DOHH2 (cell line): ENCODE results near the gene RAB3B.

ENCODE experiments used
- H3F3A ChIP-seq: fragments of 200-600 bp; sonication (generic), shearing (Covaris generic); 2 replicates; pipeline ENCODE4 v1.6.0; 2016; ENCODE audit warnings: antibody characterized with exemption, mild to moderate bottlenecking; ENCODE audit not compliant: control insufficient read depth, insufficient read depth
- H3K27ac ChIP-seq: fragments of 200-600 bp; sonication (generic); 2 replicates; pipeline ENCODE4 v1.5.1; 2014; ENCODE audit warnings: low read depth, mild to moderate bottlenecking, low read length, moderate library complexity
- H3K27me3 ChIP-seq: fragments of 200-600 bp; sonication (generic); 2 replicates; pipeline ENCODE4 v1.6.1; 2014; ENCODE audit warnings: mild to moderate bottlenecking, low read length, mixed read lengths; ENCODE audit not compliant: control insufficient read depth
- H3K36me3 ChIP-seq: fragments of 200-600 bp; sonication (generic); 2 replicates; pipeline ENCODE4 v1.6.1; 2014; ENCODE audit warnings: mild to moderate bottlenecking, low read length, moderate library complexity, mixed read lengths; ENCODE audit not compliant: control insufficient read depth
- H3K4me1 ChIP-seq: fragments of 200-600 bp; sonication (generic); 2 replicates; pipeline ENCODE4 v1.6.1; 2014; ENCODE audit warnings: mild to moderate bottlenecking, low read length, mixed read lengths; ENCODE audit not compliant: control insufficient read depth
- H3K4me2 ChIP-seq: fragments of 200-600 bp; sonication (generic); 2 replicates; pipeline ENCODE4 v1.6.0; 2014; ENCODE audit warnings: mild to moderate bottlenecking, low read length, moderate library complexity
- H3K4me3 ChIP-seq: fragments of 200-600 bp; sonication (generic); 2 replicates; pipeline ENCODE4 v1.5.1; 2014; ENCODE audit warnings: mild to moderate bottlenecking, low read length, mixed read lengths
- H3K79me2 ChIP-seq: fragments of 200-600 bp; sonication (generic); 2 replicates; pipeline ENCODE4 v1.6.1; 2014; ENCODE audit warnings: mild to moderate bottlenecking, low read length, mixed read lengths; ENCODE audit not compliant: control insufficient read depth
- H3K9me2 ChIP-seq: fragments of 200-600 bp; sonication (generic); replicated peaks from 2 replicates; pipeline ENCODE4 v1.6.1; 2014; ENCODE audit warnings: mild to moderate bottlenecking, low read length, mixed read lengths; ENCODE audit not compliant: control insufficient read depth
- H3K9me3 ChIP-seq: fragments of 200-600 bp; sonication (generic); 2 replicates; pipeline ENCODE4 v1.6.1; 2014; ENCODE audit warnings: antibody characterized with exemption, low read length, mixed read lengths; ENCODE audit not compliant: control insufficient read depth, insufficient read depth
- H4K20me1 ChIP-seq: fragments of 200-600 bp; sonication (generic); 2 replicates; pipeline ENCODE4 v1.6.0; 2014; ENCODE audit warnings: low read depth, mild to moderate bottlenecking, antibody characterized with exemption, low read length, moderate library complexity; ENCODE audit not compliant: control insufficient read depth, insufficient read depth
- EZH2phosphoT487 ChIP-seq: fragments of 200-600 bp; sonication (generic); IDR thresholded peaks from 2 replicates; pipeline ENCODE4 v1.6.1; 2017; ENCODE audit warnings: borderline replicate concordance, mild to moderate bottlenecking, antibody characterized with exemption, low read length, moderate library complexity, mixed read lengths
- TF ChIP-seq, protein P1 (sequence below): fragments of 200-600 bp; sonication (generic); IDR thresholded peaks from one replicate; pipeline ENCODE4 v1.5.1; 2014; ENCODE audit warnings: antibody characterized with exemption, mild to moderate bottlenecking, low read depth, low read length; ENCODE audit not compliant: poor library complexity, severe bottlenecking

RAB3B gene

DNA sequence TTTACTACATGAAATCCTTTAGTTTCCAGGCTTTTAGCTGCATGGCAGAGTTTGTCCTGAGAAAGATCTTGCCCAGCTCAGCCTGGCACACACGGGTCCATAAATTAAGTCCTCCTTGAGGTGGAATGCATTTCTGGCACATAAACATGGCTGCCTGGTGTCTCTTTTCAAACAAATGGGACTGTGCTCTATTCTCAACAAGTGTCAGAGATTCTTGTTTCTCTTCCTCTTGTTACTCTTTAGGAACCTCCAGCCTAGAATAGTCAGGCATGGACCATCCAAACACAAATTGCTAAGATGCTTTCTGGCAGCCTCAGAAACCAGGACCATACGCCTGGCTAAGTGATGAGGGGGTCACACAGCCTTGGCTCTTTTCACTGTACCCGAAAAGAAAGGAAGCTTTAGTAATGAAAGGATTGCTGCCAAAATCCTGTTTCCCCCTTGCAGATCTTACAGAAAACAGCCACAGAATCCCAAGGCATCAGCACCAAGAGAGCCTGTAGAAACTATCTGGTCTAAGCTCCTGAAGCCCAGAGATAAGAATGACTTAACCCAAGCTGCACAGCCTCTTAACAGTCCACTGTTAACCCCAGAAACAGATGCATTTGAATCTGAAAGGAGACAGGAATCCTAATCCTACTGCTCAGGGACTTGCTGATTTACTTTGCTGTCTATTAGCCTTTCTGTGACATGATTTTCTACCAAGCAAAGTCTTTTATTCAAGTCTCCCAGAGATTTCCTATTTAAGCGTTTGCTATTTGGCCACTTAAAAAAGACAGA, 80.1 kb downstream of the RAB3B start:
- H3K9me3 ChIP-seq = peaks cover 4% of the 10 kb centered on the region; the same call in 1 of the 2 replicates
- H3K4me1 ChIP-seq = peaks cover 5% of the 10 kb centered on the region; the same call in 1 of the 2 replicates
- no peak overlapping the region for H3K27ac ChIP-seq
- H3K27me3 ChIP-seq = peaks cover 17% of the 10 kb centered on the region
- H3K79me2 ChIP-seq = no peaks in the 10 kb centered on the region
- TF ChIP-seq, protein P1, sequence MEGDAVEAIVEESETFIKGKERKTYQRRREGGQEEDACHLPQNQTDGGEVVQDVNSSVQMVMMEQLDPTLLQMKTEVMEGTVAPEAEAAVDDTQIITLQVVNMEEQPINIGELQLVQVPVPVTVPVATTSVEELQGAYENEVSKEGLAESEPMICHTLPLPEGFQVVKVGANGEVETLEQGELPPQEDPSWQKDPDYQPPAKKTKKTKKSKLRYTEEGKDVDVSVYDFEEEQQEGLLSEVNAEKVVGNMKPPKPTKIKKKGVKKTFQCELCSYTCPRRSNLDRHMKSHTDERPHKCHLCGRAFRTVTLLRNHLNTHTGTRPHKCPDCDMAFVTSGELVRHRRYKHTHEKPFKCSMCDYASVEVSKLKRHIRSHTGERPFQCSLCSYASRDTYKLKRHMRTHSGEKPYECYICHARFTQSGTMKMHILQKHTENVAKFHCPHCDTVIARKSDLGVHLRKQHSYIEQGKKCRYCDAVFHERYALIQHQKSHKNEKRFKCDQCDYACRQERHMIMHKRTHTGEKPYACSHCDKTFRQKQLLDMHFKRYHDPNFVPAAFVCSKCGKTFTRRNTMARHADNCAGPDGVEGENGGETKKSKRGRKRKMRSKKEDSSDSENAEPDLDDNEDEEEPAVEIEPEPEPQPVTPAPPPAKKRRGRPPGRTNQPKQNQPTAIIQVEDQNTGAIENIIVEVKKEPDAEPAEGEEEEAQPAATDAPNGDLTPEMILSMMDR = no peak
- TF ChIP-seq EZH2phosphoT487 = no peak
- H3K4me2 ChIP-seq = no peak overlapping the region
- no peak overlapping the region for H3K4me3 ChIP-seq
- H3K36me3 ChIP-seq = no peaks in the 10 kb centered on the region
- H3F3A ChIP-seq = peaks cover 2% of the 10 kb centered on the region; the same call in 1 of the 2 replicates
- no peaks in the 10 kb centered on the region for H4K20me1 ChIP-seq
- no peaks in the 10 kb centered on the region for H3K9me2 ChIP-seq

DNA sequence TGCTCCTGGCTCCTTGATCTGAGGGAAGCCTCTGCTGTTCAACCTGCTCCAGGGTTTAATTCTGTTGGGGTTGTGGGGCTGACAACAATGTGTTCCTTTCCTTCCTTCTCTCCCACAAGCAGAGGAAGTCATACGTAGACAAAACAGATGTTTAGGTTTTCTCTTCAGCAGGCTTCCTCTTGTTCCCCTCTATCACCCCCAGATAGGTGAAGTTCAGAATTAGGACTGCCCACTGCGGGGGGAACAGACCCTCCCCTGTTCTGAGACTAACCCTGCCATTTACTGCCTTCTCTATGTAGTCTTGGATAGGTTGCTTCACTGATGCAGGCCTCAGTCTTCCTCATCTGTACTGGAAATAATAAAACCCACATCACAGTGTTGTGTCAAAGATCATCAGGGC, 82.0 kb downstream of the RAB3B start:
- Histone ChIP-seq H3K4me2 (no peak overlapping the region), H3K36me3 (no peaks in the 10 kb centered on the region), H3K9me2 (no peaks in the 10 kb centered on the region), H3K4me1 (peaks cover 5% of the 10 kb centered on the region; the same call in 1 of the 2 replicates), H4K20me1 (no peaks in the 10 kb centered on the region), H3F3A (peaks cover 2% of the 10 kb centered on the region; the same call in 1 of the 2 replicates), H3K27ac (no peak overlapping the region), H3K9me3 (peaks cover 4% of the 10 kb centered on the region; the same call in 1 of the 2 replicates), H3K4me3 (no peak overlapping the region), H3K79me2 (no peaks in the 10 kb centered on the region), H3K27me3 (peaks cover 10% of the 10 kb centered on the region; the same call in 1 of the 2 replicates)
- TF ChIP-seq, protein P1 = no peak
- TF ChIP-seq EZH2phosphoT487 = no peak

DNA sequence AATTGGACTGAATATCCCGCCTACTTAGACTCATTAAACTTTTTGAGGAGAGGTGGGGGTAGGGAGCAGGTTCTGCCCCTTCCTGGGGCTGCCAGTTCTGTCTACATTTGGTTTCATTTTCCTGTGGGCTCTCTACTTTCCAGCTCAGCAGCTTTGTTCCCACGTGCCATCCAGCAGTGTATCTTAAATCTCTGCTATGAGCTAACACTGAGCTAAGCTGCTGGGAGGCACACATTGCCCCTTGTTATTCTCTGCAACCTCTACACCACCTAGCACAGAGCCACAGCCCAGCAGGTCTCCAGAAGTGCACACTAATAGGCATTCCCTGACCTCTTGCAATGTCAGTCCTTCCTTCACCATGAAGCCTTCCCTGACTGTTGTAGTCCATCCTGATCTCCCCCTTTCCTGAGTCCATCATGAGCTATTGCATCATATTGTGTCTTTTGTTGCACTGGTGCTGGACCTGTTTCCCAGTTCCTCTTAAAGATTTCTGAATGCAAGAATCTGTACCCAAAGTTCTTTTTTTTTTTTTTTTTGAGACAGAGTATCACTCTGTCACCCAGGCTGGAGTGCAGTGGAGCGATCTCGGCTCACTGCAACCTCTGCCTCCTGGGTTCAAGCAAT, 83.3 kb downstream of the RAB3B start:
- H3F3A ChIP-seq = peaks cover 2% of the 10 kb centered on the region; the same call in 1 of the 2 replicates
- no peak overlapping the region for H3K27ac ChIP-seq
- no peaks in the 10 kb centered on the region for H3K79me2 ChIP-seq
- no peaks in the 10 kb centered on the region for H3K36me3 ChIP-seq
- peaks cover 16% of the 10 kb centered on the region; the same call in 1 of the 2 replicates for H3K27me3 ChIP-seq
- no peak overlapping the region for H3K4me2 ChIP-seq
- TF ChIP-seq EZH2phosphoT487 = no peak
- TF ChIP-seq, protein P1 = no peak
- H3K9me3 ChIP-seq = peaks cover 4% of the 10 kb centered on the region; the same call in 1 of the 2 replicates
- no peaks in the 10 kb centered on the region for H3K9me2 ChIP-seq
- H4K20me1 ChIP-seq = no peaks in the 10 kb centered on the region
- H3K4me3 ChIP-seq = no peak overlapping the region
- peaks cover 5% of the 10 kb centered on the region; the same call in 1 of the 2 replicates for H3K4me1 ChIP-seq
